GM23338 (cell line): ENCODE data around the gene TMEM141. TPM values are rescaled to one million over a fixed set of nuclear protein-coding genes. Genes with fewer than 3 reads are reported as not detected.

Source experiments
- ATAC-seq: fragments of 200-7000 bp; cut with Tn5 transposase; 3 replicates; pipeline ENCODE4 v1.9.1; 2020
- DNase-seq: peaks from one replicate; pipeline ENCODE4 v3.0.0-alpha.2; 2015; ENCODE audit warnings: low spot score
- H2AFZ ChIP-seq: fragments of 200-600 bp; sonication (generic); 2 replicates; pipeline ENCODE4 v1.8.0; 2016; ENCODE audit warnings: antibody characterized with exemption, mild to moderate bottlenecking, moderate library complexity
- H3F3A ChIP-seq: fragments of 200-600 bp; sonication (generic); replicated peaks from 2 replicates; pipeline ENCODE4 v1.8.0; 2017; ENCODE audit warnings: antibody characterized with exemption, mixed run types, low read depth
- H3K27ac ChIP-seq: fragments of 200-600 bp; sonication (generic); 2 replicates; pipeline ENCODE4 v1.6.1; 2016; ENCODE audit warnings: low read depth
- H3K27me3 ChIP-seq: fragments of 200-600 bp; sonication (generic); 2 replicates; pipeline ENCODE4 v1.8.0; 2016; ENCODE audit warnings: mild to moderate bottlenecking, mixed run types, moderate library complexity; ENCODE audit not compliant: insufficient read depth
- H3K36me3 ChIP-seq: fragments of 200-600 bp; sonication (generic); 2 replicates; pipeline ENCODE4 v1.8.0; 2016; ENCODE audit warnings: mild to moderate bottlenecking; ENCODE audit not compliant: insufficient read depth
- H3K4me1 ChIP-seq: fragments of 200-600 bp; sonication (generic); 2 replicates; pipeline ENCODE4 v1.8.0; 2016; ENCODE audit warnings: mild to moderate bottlenecking, moderate library complexity; ENCODE audit not compliant: insufficient read depth
- H3K4me2 ChIP-seq: fragments of 200-600 bp; sonication (generic); 2 replicates; pipeline ENCODE4 v1.7.1; 2017; ENCODE audit warnings: mixed run types
- H3K4me3 ChIP-seq: fragments of 200-600 bp; sonication (generic); 2 replicates; pipeline ENCODE4 v1.6.1; 2016; ENCODE audit warnings: mixed run types
- H3K79me2 ChIP-seq: fragments of 200-600 bp; sonication (generic); replicated peaks from 2 replicates; pipeline ENCODE4 v1.8.0; 2017; ENCODE audit warnings: mild to moderate bottlenecking; ENCODE audit not compliant: insufficient read depth
- H3K9me2 ChIP-seq: fragments of 200-600 bp; sonication (generic); 2 replicates; pipeline ENCODE4 v1.8.0; 2017; ENCODE audit not compliant: insufficient read depth
- H4K20me1 ChIP-seq: fragments of 200-600 bp; sonication (generic); replicated peaks from 2 replicates; pipeline ENCODE4 v1.8.0; 2017; ENCODE audit warnings: mild to moderate bottlenecking; ENCODE audit not compliant: insufficient read depth
- H3K27ac Mint-ChIP-seq: 2 replicates; pipeline ENCODE4 v1.8.0; 2020; ENCODE audit warnings: inconsistent platforms, mild to moderate bottlenecking, moderate library complexity, mixed read lengths
- H3K27me3 Mint-ChIP-seq: 3 replicates; pipeline ENCODE4 v1.8.0; 2022; ENCODE audit warnings: low read depth, mild to moderate bottlenecking, moderate library complexity, mixed read lengths, inconsistent platforms; ENCODE audit not compliant: insufficient read depth, poor library complexity
- H3K36me3 Mint-ChIP-seq: 3 replicates; pipeline ENCODE4 v1.8.0; 2021; ENCODE audit warnings: low read depth, mild to moderate bottlenecking, inconsistent platforms, moderate library complexity, mixed read lengths
- H3K4me1 Mint-ChIP-seq: 3 replicates; pipeline ENCODE4 v1.8.0; 2020; ENCODE audit warnings: mild to moderate bottlenecking, inconsistent platforms, mixed read lengths
- H3K4me3 Mint-ChIP-seq: 3 replicates; pipeline ENCODE4 v1.8.0; 2021; ENCODE audit warnings: moderate library complexity, mild to moderate bottlenecking, inconsistent platforms, mixed read lengths
- H3K9me3 Mint-ChIP-seq: 3 replicates; pipeline ENCODE4 v1.8.0; 2020; ENCODE audit warnings: moderate library complexity, mild to moderate bottlenecking, inconsistent platforms, mixed read lengths
- POLR2AphosphoS5 ChIP-seq: IDR thresholded peaks from 2 replicates; pipeline ENCODE4 v1.6.1; 2016; ENCODE audit warnings: antibody characterized with exemption, low read depth
- STAT1 ChIP-seq: IDR thresholded peaks from one replicate; pipeline ENCODE4 v1.6.1; 2016; ENCODE audit warnings: antibody characterized with exemption; ENCODE audit not compliant: unreplicated experiment
- ZNF114 ChIP-seq: fragments of 250-450 bp; sonication (Bioruptor Pico); IDR thresholded peaks from 2 replicates; pipeline ENCODE4 v1.5.0; 2020; ENCODE audit warnings: mild to moderate bottlenecking, moderate library complexity
- ZNF331 ChIP-seq: fragments of 250-450 bp; sonication (Bioruptor Pico); IDR thresholded peaks from 2 replicates; pipeline ENCODE4 v1.5.0; 2020; ENCODE audit warnings: low read depth, mild to moderate bottlenecking, moderate library complexity
- polyA plus RNA-seq: library from polyadenylated mRNA; unstranded; fragments of >200 nt; fragmentation: Nextera tagmentation; extraction: Ambion mirVana; gene quantifications from 2 replicates; pipeline ENCODE4 v1.2.1, GENCODE V29; 2016
- total RNA-seq: library from RNA; depleted of rRNA; stranded (reverse); fragments of >200 nt; shearing (Covaris generic); gene quantifications from 2 replicates; pipeline ENCODE4 v1.2.3, GENCODE V29; 2014
- TF ChIP-seq, protein P1 (sequence below), 2 experiments: fragments of 200-600 bp in 1 of 2; sonication (generic) in 1 of 2; conservative IDR thresholded peaks; 2 replicates each; pipeline versions ENCODE4 v1.5.1 to v1.6.1; 2016 to 2017; ENCODE audit warnings: antibody characterized with exemption in 2 of 2, low read depth in 2 of 2, mild to moderate bottlenecking in 2 of 2, moderate library complexity in 1 of 2
- TF ChIP-seq, protein P2 (sequence below): IDR thresholded peaks from 2 replicates; pipeline ENCODE4 v1.6.1; 2016; ENCODE audit warnings: antibody characterized with exemption
- TF ChIP-seq, protein P3 (sequence below): IDR thresholded peaks from one replicate; pipeline ENCODE4 v1.6.1; 2018; ENCODE audit warnings: antibody characterized with exemption; ENCODE audit not compliant: unreplicated experiment

Gene TMEM141
- total and polyA plus RNA-seq, 2 experiments from 2014 or later = 71.4 to 90.5 TPM

DNA sequence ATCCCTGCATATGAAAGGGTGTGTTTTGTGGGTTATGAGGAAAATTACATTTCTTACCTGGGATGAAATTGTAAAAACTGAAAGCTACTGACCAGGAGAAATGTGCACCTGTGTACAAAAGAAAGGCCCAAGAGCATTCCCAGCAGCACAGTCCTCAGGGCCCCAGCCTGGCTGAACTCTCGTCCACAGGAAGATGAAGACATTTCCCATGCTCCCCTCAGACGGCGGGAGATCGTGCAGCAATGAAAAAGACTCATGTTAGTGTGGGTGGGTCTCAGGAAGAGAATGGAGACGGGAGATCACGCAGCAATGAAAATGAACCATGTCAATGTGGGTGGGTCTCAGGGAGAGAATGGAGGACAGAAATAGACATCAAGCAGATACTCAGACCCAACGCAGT is 14.2 kb upstream of the TMEM141 start:
- Histone ChIP-seq H3K4me1 (no peaks in the 10 kb centered on the region), H3K27ac (no peak overlapping the region), H3K4me3 (no peak overlapping the region), H3K79me2 (no peaks in the 10 kb centered on the region), H3F3A (no peaks in the 10 kb centered on the region), H3K36me3 (no peaks in the 10 kb centered on the region; the same call in 1 of the 2 replicates), H3K4me2 (no peak overlapping the region), H3K9me2 (0 out of 2 replicates have a peak, but pooled peaks cover 4% of the 10 kb centered on the region), H3K27me3 (no peaks in the 10 kb centered on the region), H4K20me1 (no peaks in the 10 kb centered on the region), H2AFZ (no peak overlapping the region)
- TF ChIP-seq POLR2AphosphoS5 (no peak), STAT1 (no peak)
- TF ChIP-seq, protein P1, sequence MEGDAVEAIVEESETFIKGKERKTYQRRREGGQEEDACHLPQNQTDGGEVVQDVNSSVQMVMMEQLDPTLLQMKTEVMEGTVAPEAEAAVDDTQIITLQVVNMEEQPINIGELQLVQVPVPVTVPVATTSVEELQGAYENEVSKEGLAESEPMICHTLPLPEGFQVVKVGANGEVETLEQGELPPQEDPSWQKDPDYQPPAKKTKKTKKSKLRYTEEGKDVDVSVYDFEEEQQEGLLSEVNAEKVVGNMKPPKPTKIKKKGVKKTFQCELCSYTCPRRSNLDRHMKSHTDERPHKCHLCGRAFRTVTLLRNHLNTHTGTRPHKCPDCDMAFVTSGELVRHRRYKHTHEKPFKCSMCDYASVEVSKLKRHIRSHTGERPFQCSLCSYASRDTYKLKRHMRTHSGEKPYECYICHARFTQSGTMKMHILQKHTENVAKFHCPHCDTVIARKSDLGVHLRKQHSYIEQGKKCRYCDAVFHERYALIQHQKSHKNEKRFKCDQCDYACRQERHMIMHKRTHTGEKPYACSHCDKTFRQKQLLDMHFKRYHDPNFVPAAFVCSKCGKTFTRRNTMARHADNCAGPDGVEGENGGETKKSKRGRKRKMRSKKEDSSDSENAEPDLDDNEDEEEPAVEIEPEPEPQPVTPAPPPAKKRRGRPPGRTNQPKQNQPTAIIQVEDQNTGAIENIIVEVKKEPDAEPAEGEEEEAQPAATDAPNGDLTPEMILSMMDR (conservative IDR thresholded peaks at IDR 0.05; ENCODE audit: low read depth in 2 of 2) = no peak
- ATAC-seq (no peak), DNase-seq (no peak)
- no peak overlapping the region for H3K4me3 Mint-ChIP-seq
- H3K4me1 Mint-ChIP-seq = peaks cover 4% of the 10 kb centered on the region
- H3K9me3 Mint-ChIP-seq = peaks cover 27% of the 10 kb centered on the region
- H3K36me3 Mint-ChIP-seq = peaks cover 19% of the 10 kb centered on the region
- H3K27me3 Mint-ChIP-seq = peaks cover 26% of the 10 kb centered on the region
- H3K27ac Mint-ChIP-seq = no peak overlapping the region

DNA sequence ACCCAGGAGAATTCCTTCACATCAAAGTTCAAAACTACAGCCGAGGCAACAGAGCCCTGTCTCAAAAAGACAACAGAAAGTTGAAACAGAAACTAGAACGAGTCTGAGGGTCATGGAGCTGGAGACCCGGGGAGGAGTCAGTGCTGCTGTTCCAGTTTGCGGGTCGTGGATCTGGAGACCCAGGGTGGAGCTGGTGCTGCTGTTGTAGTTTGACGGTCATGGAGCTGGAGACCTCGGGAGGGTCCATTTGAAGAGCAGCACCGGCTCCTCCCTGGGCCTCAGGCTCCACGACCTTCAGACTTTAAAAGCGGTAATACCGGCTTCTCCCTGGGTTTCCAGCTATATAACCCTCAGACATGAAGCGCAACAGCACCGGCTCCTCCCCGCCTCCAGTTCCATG is 13.8 kb upstream of the TMEM141 start:
- H3K4me3 Mint-ChIP-seq = no peak overlapping the region
- Histone ChIP-seq H3K27ac (no peak overlapping the region), H3F3A (no peaks in the 10 kb centered on the region), H3K4me2 (no peak overlapping the region), H3K9me2 (0 out of 2 replicates have a peak, but pooled peaks cover 4% of the 10 kb centered on the region), H2AFZ (no peak overlapping the region), H3K4me3 (no peak overlapping the region), H3K4me1 (no peaks in the 10 kb centered on the region), H3K79me2 (no peaks in the 10 kb centered on the region), H3K27me3 (no peaks in the 10 kb centered on the region), H4K20me1 (no peaks in the 10 kb centered on the region), H3K36me3 (no peaks in the 10 kb centered on the region; the same call in 1 of the 2 replicates)
- H3K27ac Mint-ChIP-seq = no peak overlapping the region
- TF ChIP-seq ZNF331 (no peak), POLR2AphosphoS5 (no peak), ZNF114 (no peak)
- TF ChIP-seq, protein P2, sequence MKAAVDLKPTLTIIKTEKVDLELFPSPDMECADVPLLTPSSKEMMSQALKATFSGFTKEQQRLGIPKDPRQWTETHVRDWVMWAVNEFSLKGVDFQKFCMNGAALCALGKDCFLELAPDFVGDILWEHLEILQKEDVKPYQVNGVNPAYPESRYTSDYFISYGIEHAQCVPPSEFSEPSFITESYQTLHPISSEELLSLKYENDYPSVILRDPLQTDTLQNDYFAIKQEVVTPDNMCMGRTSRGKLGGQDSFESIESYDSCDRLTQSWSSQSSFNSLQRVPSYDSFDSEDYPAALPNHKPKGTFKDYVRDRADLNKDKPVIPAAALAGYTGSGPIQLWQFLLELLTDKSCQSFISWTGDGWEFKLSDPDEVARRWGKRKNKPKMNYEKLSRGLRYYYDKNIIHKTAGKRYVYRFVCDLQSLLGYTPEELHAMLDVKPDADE = no peak
- TF ChIP-seq, protein P3, sequence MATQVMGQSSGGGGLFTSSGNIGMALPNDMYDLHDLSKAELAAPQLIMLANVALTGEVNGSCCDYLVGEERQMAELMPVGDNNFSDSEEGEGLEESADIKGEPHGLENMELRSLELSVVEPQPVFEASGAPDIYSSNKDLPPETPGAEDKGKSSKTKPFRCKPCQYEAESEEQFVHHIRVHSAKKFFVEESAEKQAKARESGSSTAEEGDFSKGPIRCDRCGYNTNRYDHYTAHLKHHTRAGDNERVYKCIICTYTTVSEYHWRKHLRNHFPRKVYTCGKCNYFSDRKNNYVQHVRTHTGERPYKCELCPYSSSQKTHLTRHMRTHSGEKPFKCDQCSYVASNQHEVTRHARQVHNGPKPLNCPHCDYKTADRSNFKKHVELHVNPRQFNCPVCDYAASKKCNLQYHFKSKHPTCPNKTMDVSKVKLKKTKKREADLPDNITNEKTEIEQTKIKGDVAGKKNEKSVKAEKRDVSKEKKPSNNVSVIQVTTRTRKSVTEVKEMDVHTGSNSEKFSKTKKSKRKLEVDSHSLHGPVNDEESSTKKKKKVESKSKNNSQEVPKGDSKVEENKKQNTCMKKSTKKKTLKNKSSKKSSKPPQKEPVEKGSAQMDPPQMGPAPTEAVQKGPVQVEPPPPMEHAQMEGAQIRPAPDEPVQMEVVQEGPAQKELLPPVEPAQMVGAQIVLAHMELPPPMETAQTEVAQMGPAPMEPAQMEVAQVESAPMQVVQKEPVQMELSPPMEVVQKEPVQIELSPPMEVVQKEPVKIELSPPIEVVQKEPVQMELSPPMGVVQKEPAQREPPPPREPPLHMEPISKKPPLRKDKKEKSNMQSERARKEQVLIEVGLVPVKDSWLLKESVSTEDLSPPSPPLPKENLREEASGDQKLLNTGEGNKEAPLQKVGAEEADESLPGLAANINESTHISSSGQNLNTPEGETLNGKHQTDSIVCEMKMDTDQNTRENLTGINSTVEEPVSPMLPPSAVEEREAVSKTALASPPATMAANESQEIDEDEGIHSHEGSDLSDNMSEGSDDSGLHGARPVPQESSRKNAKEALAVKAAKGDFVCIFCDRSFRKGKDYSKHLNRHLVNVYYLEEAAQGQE = no peak
- DNase-seq = no peak
- H3K27me3 Mint-ChIP-seq = peaks cover 23% of the 10 kb centered on the region
- H3K4me1 Mint-ChIP-seq = peaks cover 4% of the 10 kb centered on the region
- ATAC-seq = no peak
- peaks cover 25% of the 10 kb centered on the region for H3K9me3 Mint-ChIP-seq
- H3K36me3 Mint-ChIP-seq = peaks cover 19% of the 10 kb centered on the region
